EL (cell line): ENCODE data around the gene ACKR1.

ENCODE experiments used
- DNase-seq: peaks from one replicate; pipeline ENCODE4 v3.0.0-alpha.2; 2016

The ACKR1 gene, protein sequence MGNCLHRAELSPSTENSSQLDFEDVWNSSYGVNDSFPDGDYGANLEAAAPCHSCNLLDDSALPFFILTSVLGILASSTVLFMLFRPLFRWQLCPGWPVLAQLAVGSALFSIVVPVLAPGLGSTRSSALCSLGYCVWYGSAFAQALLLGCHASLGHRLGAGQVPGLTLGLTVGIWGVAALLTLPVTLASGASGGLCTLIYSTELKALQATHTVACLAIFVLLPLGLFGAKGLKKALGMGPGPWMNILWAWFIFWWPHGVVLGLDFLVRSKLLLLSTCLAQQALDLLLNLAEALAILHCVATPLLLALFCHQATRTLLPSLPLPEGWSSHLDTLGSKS

DNA sequence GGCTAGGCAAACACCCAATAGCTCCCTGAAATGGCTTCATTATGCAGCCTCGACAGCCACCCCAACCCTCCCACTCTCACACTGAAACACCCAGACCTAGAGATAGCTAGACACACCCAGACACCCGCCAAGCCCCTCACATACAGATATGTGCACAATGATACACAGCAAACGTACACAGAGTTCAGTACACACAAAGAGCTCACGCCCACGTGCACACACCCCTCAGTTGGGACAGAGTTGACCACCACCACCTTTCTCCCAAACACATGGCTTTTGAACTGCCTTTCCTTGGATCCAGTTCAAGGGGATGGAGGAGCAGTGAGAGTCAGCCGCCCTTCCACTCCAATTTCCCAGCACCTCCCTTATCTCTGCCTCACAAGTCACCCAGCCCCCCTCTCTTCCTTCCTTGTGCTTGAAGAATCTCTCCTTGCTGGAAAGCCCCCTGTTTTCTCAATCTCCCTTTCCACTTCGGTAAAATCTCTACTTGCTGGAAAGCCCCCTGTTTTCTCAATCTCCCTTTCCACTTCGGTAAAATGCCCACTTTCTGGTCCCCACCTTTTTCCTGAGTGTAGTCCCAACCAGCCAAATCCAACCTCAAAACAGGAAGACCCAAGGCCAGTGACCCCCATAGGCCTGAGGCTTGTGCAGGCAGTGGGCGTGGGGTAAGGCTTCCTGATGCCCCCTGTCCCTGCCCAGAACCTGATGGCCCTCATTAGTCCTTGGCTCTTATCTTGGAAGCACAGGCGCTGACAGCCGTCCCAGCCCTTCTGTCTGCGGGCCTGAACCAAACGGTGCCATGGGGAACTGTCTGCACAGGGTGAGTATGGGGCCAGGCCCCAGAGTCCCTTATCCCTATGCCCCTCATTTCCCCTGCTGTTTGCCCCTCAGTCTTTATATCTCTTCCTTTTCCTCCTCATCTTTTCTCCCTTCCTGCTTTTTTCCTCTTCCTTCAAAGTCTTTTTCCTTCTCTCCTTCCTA, at the start of gene ACKR1:
Gene ACKR1, plus strand, starts transcription at position 715 of the 981 bp plus-strand sequence. Its CDS starts 85 bp downstream, at position 800.
- no peak for DNase-seq

DNA sequence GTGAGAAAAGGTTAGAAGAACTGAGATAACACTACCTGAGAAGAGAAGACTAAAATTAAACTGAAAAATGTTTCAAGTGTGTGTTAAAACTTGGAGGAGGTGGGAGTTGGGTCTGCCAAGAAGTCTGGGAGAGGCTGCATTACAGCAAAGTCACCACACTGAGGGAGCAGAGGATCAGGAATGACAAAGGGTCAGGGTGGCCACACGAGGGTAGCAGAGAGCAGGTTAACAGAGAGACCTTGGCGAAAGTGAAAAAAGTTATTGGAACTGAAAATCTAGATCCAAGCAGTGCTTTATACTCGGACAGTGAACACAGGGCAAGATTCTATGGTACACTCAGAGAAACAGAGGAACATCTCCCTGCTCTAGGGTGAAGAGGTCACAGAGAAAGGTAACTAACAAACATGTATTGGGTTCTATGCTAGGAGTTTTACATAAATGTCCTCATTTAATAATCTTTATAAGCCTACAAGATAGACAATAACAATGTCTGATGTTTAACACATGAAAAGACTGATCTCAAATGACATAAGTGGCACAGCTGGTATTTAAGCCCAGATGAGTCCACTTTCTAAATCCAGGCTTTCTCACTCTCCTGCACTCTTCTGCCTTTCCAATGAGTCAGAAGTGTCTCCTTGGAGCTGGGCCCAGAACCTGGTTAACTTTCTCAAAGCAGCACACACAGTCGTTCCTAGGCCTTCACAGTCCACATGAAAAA, 43.5 kb upstream of the ACKR1 start:
- peak; percentile 90 for DNase-seq

DNA sequence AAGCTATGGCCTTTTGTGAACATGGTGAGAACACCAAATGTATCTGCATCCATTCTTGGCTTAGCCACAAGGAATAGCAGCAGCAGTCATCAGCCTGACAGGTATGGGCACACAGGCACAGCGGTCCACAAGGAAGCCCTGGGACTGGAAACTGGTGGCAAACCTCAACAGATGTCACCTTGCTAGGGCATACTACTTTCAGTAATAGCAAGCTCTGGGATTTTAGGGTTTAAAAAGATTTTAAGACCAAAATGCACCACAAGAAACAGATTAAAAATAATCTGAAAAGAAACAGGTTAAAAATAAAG, 43.0 kb upstream of the ACKR1 start:
- no peak for DNase-seq

DNA sequence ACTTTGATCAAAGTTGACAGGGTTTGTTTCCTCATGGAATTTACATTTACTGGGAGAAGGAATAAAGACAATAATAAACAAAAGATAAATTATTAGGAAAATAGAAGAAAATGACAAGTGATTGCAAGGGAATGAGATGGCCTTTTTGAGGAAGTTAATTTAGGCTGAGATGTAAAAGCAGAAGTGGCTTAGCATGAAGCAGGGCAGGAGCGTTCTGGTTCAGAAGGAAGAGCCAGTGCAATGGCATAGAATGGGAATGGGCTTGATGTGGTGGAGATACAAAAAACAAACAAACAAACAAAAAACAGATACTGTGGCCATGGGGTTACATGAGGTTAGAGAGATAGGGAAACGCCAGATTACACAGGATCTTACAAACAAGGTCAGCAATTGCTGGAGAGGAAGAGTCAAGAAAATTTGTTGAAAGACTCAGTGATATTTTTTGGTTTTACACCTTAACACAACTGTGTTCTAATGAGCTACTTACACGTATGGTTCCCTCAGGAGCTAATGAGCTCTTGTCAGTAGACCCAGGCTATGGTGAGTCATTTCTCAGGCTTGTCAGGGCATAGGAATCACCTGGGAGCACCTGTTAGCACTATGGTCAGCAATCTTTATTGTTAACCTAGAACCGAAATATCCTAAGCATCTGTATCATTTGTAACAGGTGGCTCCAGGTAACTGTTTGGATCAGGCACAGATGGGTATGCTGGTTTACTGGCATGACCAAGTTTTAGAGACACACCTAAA, 42.0 kb upstream of the ACKR1 start:
- DNase-seq = no peak

DNA sequence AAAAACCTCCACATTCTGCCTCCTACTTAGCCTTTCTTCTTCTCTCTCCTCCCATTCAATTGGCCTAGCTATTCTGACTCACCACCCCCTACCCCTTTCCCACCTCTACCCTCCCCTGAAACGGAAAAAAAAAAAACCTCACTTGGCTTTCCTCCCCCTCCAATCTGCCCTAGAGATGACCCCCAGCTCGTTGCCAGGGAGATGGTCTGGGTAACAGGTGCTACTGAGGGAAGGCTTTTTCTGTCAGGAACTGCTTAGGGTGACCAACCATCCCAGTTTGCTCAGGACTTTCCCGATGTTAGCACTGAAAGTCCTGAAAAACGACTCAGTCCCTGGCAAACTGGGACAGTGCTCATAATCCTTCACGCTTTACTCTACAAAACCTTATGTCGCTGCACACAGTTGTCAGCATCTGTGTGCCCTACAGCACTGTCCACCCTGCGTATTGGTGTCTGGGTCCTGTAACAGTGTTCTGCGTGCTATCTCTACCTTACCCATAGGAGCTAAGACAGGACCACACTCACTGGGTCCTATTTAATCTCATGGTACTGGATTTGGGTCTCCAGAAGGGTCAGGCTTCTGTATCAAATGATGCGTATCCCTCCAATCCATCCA, 41.0 kb upstream of the ACKR1 start:
- DNase-seq = no peak

DNA sequence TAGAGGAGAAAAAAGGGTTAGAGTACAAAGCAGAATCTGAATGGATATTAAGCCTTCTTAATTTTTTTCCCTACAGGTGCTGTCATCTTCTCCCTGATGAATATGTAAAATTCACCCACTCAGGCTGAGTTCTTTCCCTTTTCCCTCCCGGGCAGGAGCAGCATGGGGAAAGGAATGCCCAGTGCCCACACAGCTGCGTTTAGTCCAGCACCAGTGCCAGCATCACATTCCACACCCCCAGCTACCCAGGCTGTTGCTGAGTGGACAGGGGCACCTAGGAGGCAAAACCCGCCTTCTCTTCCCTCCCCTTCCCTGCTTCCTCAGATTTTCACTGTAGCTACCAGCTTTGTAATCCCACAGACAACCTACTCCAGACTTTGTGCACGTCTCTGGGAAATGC, 36.6 kb upstream of the ACKR1 start:
- DNase-seq = no peak

DNA sequence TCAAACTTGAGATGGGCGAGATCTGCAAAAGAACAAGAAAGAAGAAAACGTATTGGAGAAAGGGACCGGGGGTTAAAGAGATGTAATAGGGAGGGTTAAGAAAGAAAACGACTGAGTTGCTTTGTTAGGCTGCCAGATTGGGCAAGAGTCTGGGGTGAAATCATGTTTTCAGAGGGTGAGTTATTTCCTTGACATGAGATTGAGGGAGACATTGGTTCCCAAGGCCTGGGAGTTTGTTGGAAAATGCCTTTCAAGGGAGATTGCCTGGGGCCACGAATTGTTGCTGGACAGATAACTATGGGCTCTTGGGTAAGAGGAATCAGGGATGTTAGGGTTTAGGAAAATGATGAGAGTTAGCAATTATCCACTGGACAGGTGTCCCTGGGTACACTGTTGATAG, 34.0 kb upstream of the ACKR1 start:
- DNase-seq = peak; percentile 79

DNA sequence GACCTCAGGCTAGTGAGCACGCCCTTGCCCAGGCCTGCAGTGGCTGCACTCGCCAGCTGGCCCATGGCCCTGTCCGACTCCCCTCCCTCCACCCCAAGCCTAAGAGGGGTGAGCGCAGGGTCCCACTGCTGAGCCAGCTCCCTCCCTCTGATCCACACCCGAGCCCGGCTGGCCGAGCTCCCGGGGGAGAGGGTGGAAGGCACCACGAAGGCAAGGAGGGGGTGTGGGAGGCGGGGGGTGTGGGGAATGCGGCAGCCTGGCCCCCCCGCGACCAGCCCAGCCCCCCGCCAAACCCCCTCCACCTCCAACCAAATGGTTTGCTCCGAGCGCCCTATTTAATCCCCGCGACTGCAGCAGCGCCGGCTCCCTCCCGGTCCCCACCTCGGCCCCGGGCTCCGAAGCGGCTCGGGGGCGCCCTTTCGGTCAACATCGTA, 33.4 kb upstream of the ACKR1 start, which contains the start of gene CADM3:
Gene CADM3, plus strand, starts transcription at position 362 of the 434 bp plus-strand sequence. CDS start 151 bp downstream, outside the sequence.
- DNase-seq = peak; percentile 13

DNA sequence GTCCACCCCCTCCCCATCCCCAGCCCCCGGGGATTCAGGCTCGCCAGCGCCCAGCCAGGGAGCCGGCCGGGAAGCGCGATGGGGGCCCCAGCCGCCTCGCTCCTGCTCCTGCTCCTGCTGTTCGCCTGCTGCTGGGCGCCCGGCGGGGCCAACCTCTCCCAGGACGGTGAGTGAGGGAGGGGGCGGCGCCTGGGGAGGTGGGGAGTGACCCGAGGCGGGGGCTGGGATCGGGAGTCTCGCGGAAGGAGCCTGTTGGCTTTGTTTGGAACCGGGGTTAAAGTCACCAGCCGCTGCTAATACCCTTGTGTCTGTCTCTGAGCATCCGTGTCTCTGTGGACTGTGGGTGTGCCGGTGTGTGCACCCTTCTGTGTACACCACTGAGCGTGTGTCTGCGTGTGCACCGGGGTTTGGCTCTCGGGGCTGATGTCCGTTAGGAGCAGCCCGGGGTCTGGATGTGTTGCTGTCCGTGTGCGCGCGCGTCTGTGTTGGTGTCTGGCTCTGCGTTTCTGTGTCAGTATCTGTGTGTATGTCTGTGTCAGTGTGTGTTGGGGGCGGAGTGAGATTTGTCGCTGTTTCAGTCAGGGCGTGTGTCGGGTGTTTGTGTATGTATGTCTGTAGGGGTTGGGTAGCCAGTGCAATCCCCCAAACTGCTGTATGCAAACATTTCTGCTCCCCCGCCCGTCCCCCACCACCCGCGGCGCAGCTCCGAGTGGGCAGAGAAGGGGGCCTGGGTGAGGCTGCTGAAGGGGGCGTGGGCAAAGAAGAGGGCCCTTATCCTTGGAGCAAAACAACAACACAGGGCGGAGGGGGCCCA, 32.8 kb upstream of the ACKR1 start:
- DNase-seq = peak; percentile 18

DNA sequence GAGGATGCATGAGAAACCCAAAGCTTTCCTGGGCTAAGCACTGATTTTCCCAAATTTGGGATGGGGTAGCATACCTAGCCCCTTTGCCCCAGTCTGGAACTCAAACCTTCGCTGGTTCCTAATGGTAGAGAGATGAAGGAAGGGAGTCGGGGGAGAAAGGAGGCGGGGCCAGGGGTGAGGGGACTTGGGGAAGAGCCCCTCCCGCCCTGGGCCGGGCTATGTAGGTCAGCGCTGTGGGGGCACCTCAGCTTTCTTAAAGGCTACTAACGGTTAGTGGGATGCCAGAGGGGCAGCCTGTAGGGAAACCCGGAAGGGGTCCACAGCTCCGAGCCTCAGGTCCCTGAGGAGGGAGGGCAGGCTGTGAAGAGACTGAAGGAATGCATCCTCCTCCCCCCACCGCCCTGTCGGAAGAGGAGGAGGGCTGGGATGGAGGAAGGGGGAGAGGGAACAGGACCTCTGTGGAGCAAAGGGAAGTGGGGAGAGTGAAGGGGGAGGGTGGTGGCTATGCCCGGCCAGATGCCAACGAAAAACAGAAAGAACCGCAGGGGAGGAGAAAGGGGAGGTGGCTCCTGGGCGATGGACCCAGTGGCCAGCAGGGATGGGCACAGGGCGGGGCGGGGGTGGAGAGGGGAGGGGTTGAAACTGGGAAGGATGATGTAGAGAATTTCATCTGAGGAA, 31.9 kb upstream of the ACKR1 start:
- DNase-seq = peak; percentile 39

DNA sequence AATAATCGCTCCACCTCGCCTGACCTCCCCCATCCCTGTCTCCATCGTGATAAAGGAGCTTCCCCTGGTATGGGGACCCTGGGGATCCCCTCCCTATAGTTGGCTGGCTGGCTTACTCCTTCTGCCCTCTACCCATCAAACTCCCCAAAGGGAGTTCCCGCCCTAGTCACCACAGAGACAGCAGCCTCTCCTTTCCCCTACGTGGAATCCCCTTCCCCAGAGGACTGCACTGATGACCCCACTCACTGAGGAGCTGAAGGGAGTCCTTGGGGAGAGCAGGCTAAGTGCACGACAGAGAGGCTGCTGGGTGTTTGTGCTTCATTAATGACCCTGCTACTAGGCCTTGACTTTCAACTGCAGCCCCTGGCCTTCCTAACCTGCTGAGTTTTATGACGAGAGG, 31.4 kb upstream of the ACKR1 start:
- DNase-seq = no peak

DNA sequence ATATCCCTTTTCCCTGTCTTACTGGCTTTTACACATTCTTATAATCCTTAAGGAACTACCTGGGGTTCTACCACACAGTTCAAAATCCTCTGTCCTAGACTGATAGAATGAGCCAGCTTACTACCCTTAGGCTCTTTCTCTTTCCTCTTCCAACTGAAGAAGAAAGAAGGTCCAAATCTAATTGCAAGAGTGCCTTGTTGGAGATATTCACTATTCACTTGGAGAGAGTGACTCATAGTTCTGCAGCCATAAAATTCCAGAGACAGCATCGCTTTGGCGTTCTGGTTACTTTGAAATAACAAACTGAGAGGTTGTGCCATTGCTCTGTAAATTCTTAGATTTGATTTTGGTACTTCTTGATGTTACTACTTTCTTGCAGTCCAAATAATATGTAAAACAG, 29.1 kb upstream of the ACKR1 start:
- peak; percentile 26 for DNase-seq

DNA sequence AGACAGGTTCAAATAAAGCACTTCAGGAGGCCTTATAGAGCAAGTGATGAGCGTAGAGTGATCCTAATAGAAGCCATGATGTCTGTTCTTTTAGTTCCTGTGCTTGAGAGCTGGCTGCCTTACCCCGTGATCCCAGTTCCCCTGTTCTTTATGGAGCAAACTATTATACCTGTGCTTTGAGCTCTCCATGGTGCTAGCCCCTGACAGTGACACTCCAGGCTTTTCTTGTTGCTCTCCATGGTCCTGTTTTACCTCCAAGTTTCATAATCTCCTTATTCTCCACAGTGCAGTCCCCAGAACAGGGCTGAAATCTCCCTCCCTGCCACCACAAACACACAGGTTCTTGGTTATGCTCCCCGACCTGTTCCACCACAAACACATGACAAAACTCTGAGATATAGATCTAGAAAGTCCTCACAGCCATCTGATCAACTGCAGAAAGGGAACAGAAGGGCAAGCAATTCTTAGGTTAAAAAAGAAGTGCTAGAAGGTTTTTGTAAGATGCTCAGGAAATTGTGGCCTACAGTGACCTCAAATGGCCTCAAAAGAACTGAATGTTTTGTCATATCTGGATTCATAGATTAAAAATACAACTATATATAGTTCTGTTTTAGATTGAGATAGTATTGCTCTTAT, 27.3 kb upstream of the ACKR1 start:
- peak; percentile 62 for DNase-seq

DNA sequence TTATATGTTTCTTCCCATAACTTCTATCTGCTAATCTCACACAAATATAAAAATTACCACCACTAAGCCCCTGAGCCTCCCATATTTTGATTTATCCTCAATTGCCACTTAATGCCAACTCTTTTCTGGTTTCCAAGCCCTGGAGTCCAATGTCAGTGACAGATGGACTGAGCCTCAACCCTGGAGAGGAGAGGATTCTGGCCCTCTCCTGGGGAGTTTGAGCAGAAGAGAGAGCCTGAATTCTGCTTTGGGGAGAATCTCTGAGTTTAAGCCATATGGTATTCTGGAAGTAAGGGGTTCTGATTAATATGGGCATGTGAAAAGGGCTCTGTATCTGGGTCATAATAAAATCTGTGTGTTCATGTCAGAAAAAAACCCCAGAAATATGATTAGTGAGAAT, 24.8 kb upstream of the ACKR1 start:
- no peak for DNase-seq

DNA sequence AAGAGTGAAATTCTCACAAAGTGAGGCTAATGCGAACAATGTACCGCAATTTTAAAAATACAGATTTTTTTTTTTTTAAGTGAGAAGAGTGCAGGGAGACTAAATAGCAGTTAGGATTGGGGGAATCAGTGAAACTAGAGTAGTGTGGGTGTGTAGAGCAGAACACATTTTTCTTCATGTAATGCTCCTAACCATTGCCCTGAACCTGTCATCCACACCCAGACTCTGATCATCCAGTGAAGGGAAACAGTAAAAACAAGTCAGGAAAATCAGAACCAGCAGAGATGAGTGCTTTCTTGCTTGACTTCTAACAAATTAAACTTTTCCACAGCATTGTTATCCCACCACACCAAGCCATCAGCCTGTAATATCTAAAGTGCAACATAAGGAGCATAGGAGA, 24.2 kb upstream of the ACKR1 start:
- no peak for DNase-seq

DNA sequence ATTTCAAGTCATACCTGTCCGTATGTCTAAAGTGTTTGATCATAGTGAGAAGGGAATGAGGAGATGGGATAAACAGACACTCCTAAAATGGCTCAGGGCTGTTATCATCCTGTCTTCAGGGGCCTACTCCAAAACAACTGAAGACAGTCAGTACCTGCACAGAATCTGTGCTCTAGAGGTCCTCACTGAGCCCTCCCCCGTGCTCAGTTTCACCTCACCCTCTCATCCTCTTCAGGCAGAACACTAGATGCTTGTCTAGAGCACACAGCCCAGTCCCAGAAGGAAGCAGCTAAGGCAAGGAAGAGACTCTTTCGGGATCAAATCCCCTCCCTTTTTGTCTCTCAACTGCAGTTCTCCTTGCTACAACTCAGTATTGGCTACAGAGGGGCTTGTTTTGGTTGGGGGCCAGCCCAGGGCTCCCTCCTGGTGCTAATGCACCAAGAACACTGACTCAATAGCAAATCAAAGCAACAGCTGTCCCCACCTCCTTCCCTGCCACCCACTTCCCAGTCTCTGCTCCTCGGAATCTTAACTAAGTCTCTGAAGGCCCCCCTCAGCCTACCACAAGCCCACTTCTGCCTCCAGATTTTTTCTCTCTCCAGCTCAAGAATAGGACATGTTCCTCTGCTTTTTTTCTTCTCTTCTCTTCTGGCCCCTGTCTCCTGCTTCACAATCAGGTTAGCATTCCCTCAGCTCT, 23.2 kb upstream of the ACKR1 start:
- no peak for DNase-seq

DNA sequence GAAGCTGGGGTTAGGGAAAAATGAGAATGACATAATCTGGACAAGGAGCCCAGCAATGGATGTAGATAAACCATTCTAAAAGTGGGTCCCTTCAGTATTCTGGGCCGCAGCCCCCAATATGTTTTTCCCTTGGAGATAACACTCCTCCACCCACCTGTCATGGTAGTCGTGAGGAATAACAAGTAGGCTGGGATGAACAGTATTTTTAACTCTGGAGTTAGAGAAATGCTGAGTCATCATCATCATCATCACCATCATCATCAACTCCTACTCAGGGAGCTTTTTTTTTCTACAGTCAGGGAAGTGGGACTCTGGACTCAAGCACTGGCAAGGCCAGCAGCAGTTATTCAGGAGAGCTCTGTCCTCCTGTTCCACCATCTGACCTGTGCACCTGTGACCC, 20.5 kb upstream of the ACKR1 start:
- no peak for DNase-seq

DNA sequence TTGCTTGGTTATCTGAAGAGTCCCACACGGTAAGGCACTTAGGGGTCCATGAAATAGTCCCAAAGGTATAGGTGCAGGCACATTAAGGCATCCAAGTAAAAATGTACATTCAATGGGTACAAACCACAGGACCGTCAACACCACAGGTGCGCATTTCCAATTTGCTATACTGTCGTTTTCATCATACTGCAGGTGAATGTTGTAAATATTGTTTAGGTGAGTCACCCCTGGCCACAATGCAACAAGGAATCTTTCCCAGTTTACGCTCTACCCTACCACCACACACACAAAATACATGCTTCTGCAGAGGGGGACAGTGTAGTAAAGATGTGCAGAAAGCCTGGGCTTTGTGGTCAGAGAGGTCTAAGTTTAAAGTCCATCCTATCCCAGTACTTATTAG, 19.6 kb upstream of the ACKR1 start:
- DNase-seq = no peak

DNA sequence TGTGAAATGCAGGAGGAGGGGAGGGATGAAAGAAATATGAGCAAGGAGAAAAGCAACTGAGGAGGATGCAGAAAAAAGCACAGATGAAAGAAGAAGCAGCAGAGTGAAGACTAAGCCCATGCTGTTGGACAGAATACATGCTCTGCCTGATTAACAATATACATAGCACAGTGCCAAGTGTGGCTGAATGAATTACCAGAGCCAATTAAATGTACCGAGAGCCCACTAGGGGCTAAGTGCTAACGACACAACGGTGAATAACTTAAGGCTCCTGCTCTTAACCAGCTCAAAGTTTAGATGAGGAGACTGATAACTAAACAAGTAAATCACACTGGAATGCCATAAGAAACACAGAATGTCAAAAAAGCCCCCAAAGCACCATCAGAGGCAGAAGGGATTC, 17.6 kb upstream of the ACKR1 start:
- DNase-seq = no peak
